Activated naive CD8-positive, alpha-beta T cell (primary cell): ENCODE results near the gene MAP2K7.

Experiments used
- H3K27ac Mint-ChIP-seq: one replicate; pipeline ENCODE4 v1.8.0; 2021; ENCODE audit warnings: mixed read lengths
- H3K27me3 Mint-ChIP-seq: one replicate; pipeline ENCODE4 v1.8.0; 2021; ENCODE audit warnings: mixed read lengths
- H3K36me3 Mint-ChIP-seq: one replicate; pipeline ENCODE4 v1.8.0; 2021; ENCODE audit warnings: mixed read lengths
- H3K4me1 Mint-ChIP-seq: one replicate; pipeline ENCODE4 v1.8.0; 2021; ENCODE audit warnings: low read depth, mixed read lengths
- H3K4me3 Mint-ChIP-seq: one replicate; pipeline ENCODE4 v1.8.0; 2021; ENCODE audit warnings: mild to moderate bottlenecking, mixed read lengths
- H3K9me3 Mint-ChIP-seq: one replicate; pipeline ENCODE4 v1.8.0; 2021; ENCODE audit warnings: low read depth, mixed read lengths

Gene MAP2K7

DNA sequence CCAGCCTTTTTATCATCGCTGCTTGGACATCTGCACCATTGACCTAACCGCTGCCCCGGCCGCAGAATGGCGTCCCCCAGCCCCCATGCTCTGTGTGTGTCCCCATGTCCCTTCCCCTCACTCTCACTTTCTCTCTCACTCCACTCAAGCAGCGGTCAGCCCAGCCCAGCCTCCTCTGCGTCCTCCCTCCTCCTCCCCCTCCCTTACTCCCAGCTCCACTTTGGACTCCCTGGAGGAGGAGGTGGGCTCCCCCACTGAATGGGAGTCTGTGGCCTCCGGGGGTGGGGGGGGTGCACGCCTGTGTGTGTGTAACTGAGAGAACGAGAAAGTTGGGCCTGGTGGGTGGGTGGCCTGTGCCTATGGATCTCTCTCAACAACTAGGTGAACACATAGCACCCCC is 2.2 kb downstream of the MAP2K7 start:
- Mint-ChIP-seq H3K9me3 (no peaks in the 10 kb centered on the region), H3K27ac (peak overlapping the region; percentile 78), H3K27me3 (no peaks in the 10 kb centered on the region), H3K4me3 (peak overlapping the region; percentile 81), H3K36me3 (peaks cover 2% of the 10 kb centered on the region), H3K4me1 (peaks cover 22% of the 10 kb centered on the region)

DNA sequence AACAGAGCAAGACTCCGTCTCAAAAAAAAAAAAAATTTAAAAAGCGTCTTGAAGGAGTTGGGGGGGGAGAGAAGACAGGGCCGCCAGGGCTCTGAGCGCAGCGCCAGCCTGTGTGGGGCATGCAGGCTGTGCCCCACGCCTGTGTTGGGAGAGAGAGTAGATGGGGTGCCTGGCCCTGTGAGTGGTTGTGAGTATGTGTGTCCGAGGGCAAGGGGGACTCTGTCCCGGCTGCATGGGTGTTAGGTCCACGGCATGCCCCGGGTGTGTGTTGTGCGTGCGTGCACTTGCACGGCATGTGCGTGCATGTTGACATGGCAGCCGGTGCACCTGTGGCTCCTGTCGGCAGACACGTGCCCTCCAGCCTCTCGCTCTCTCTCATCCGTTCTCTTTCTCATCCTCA is 3.4 kb downstream of the MAP2K7 start:
- Mint-ChIP-seq H3K4me1 (peaks cover 22% of the 10 kb centered on the region), H3K27me3 (no peaks in the 10 kb centered on the region), H3K36me3 (peaks cover 2% of the 10 kb centered on the region), H3K9me3 (no peaks in the 10 kb centered on the region), H3K4me3 (no peak overlapping the region), H3K27ac (no peak overlapping the region)

DNA sequence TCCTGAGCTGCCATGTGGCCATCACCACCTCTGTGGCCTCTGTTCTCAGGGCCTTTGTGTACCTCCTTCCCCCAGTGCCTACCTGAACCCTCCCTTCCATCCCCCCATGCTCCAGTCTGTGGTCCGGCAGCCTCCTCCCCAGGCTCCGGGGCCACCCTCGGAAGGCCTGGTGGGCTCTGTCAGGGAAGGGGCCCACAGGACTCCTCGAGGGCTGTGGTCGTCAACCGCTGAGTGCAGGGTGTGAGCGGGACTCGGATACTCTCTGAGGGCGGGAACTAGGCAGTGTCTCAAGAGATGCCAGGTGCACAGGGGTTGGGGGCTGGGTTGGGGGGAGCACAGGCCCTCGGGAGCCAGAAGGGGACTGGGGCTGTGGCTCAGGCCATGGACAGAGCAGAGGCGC is 3.9 kb downstream of the MAP2K7 start:
- H3K36me3 Mint-ChIP-seq: peaks cover 2% of the 10 kb centered on the region
- no peak overlapping the region for H3K4me3 Mint-ChIP-seq
- peaks cover 20% of the 10 kb centered on the region for H3K4me1 Mint-ChIP-seq
- H3K9me3 Mint-ChIP-seq: no peaks in the 10 kb centered on the region
- H3K27me3 Mint-ChIP-seq: no peaks in the 10 kb centered on the region
- H3K27ac Mint-ChIP-seq: no peak overlapping the region

DNA sequence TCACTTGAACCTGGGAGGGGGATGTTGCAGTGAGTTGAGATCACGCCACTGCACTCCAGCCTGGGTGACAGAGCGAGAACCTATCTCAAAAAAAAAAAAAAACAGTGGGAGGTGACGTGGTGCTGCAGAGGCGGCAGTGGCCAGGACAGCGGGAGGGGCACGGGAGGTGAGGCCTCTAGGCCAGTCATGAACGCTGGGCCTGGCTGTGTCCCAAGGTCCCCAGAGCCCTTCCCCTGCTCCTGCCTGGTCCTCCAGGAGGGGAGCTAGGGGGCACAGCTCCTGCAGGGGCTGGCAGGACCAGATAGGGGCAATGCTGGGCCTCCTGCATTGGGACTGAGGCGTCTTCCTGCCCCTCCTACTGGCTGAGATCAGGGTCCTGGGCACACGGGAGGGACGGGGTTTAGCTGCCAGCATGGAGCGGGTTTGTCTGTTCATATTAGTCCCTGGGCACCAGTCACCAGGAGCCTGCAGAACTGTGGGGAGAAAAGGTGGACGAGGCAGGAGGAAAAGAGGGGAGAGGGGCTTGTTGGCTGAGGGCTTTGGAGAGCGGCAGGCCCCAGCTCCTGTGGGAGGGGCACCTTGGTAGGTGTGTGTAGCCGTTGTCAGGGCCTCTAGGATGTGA is 4.5 kb downstream of the MAP2K7 start:
- peaks cover 2% of the 10 kb centered on the region for H3K36me3 Mint-ChIP-seq
- H3K27ac Mint-ChIP-seq: no peak overlapping the region
- no peaks in the 10 kb centered on the region for H3K9me3 Mint-ChIP-seq
- no peak overlapping the region for H3K4me3 Mint-ChIP-seq
- H3K27me3 Mint-ChIP-seq: no peaks in the 10 kb centered on the region
- H3K4me1 Mint-ChIP-seq: peaks cover 16% of the 10 kb centered on the region

DNA sequence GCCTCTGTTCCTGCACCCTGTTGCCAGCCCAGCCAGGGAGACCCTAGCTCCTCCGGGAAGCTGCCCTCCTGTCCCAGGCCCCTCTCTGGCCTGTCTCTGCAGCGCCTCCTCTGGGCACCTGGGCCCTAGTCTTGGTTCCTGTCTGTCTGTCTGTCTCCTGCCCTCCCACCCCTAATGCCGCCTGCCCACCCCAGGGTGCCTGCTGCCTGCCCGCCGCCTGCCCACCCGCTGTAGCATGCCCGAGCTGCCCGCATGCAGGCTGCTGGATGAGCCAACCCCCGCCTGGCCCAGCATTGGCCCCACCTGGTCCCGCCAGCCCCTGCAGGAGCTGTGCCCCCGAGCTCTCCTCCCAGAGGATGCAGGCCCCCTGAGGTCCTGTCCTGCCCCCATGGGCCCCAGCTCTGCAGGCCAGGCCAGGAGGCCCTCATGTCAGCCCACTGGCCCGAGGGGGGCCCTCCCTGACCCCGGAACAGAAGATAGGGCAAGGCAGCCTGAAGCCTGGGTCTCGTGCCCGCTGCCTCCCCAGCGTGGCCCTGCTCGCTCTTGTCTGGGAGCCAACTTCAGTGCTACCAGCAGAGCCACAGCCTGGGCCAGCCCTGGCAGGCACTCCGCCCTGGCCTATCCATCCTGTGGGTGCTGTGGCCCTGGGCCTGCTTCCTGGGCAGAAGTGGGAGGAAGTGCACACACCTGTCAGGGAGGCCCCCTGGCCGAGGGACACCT is 5.2 kb downstream of the MAP2K7 start:
- Mint-ChIP-seq H3K4me3 (no peak overlapping the region), H3K9me3 (no peaks in the 10 kb centered on the region), H3K4me1 (peaks cover 14% of the 10 kb centered on the region), H3K36me3 (peaks cover 2% of the 10 kb centered on the region), H3K27me3 (no peaks in the 10 kb centered on the region), H3K27ac (no peak overlapping the region)

DNA sequence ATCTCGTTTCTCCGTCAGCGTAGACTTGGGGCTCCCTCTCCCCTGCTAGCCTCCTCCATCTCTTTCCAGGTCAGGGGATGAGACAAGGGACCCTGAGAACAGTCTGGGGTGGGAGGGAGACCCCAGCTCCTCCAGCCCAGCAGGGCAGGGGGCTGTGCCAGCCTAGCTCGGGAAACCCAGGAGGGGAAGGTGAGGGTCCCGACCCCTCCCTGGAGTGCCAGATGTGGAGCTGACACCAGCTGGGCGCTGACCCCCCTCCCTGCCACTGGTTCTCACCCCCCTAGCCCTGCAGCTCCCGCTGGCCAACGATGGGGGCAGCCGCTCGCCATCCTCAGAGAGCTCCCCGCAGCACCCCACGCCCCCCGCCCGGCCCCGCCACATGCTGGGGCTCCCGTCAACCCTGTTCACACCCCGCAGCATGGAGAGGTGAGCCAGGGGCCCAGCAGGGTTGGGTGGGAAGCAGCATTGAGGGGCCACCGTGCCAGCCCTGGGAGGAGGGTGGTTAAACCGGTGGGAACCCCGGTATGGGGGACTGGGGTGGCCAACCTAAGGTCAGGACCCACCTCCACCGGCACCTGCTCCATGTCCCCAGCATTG is 5.9 kb downstream of the MAP2K7 start:
- Mint-ChIP-seq H3K36me3 (peaks cover 2% of the 10 kb centered on the region), H3K4me3 (no peak overlapping the region), H3K9me3 (no peaks in the 10 kb centered on the region), H3K27me3 (no peaks in the 10 kb centered on the region), H3K4me1 (peaks cover 13% of the 10 kb centered on the region), H3K27ac (no peak overlapping the region)

DNA sequence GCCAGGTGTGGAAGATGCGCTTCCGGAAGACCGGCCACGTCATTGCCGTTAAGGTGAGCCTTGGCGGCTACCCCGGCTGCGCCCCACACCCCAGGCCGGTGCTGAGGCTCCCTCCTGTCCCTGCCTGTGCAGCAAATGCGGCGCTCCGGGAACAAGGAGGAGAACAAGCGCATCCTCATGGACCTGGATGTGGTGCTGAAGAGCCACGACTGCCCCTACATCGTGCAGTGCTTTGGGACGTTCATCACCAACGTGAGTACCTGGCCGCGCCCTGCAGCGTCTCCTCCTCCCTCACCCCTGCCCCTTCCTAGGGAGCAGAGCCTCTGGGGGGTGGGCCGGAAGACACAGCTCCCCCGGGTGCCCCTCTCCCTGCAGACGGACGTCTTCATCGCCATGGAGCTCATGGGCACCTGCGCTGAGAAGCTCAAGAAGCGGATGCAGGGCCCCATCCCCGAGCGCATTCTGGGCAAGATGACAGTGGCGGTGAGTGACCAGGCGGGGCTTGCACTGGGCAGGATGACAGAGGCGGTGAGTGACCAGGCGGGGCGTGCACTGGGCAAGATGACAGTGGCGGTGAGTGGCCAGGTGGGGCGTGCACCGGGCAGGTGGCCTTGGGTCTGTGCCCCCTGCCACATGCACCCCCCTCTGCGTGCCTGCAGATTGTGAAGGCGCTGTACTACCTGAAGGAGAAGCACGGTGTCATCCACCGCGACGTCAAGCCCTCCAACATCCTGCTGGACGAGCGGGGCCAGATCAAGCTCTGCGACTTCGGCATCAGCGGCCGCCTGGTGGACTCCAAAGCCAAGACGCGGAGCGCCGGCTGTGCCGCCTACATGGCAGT is 6.9 kb downstream of the MAP2K7 start:
- no peak overlapping the region for H3K4me3 Mint-ChIP-seq
- peaks cover 2% of the 10 kb centered on the region for H3K27me3 Mint-ChIP-seq
- H3K27ac Mint-ChIP-seq: no peak overlapping the region
- no peaks in the 10 kb centered on the region for H3K9me3 Mint-ChIP-seq
- peaks cover 1% of the 10 kb centered on the region for H3K36me3 Mint-ChIP-seq
- H3K4me1 Mint-ChIP-seq: peaks cover 8% of the 10 kb centered on the region

DNA sequence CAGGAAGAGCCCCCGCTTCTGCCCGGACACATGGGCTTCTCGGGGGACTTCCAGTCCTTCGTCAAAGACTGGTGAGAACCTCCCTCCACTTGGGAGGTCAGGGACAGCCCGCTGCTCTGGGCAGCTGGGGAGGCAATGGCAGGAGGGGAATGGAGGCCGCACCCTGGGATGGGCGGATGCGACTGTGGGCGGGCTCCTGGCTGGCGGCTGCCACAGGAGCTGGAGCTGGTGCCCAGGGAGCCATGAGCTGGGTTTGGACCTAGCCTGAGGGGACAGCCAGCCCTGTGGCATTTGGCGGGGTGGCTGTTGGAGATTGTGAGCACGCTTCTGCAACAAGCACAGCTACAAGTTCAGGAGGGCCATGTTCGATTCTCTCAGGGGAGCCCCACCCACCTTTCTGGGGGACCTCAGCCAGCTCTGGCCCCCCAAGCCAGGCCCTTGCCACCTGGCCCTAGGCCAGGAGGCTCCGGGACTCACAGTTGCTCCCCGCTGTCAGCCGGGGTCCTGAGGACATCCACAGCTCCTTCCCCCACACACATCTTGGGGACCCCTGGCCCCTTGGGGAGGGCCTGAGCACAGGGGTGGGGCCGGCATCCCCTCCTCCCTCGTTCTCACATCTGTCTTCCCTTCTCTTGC is 7.9 kb downstream of the MAP2K7 start:
- H3K9me3 Mint-ChIP-seq: no peaks in the 10 kb centered on the region
- H3K36me3 Mint-ChIP-seq: no peaks in the 10 kb centered on the region
- no peak overlapping the region for H3K27ac Mint-ChIP-seq
- H3K4me1 Mint-ChIP-seq: peaks cover 6% of the 10 kb centered on the region
- H3K4me3 Mint-ChIP-seq: no peak overlapping the region
- peaks cover 4% of the 10 kb centered on the region for H3K27me3 Mint-ChIP-seq

DNA sequence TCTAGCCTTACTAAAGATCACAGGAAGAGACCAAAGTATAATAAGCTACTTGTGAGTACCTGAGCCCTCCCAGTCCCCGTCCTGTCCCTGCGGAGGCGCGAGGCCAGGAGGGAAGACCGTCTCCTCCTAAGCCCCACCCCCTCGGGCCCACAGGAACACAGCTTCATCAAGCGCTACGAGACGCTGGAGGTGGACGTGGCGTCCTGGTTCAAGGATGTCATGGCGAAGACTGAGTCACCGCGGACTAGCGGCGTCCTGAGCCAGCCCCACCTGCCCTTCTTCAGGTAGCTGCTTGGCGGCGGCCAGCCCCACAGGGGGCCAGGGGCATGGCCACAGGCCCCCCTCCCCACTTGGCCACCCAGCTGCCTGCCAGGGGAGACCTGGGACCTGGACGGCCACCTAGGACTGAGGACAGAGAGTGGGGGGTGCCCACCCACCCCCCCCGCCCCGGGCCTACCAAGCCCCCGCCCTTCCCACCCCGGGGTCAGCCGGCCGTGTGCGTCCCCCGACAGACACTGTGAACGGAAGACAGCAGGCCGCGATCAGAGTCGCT is 8.5 kb downstream of the MAP2K7 start:
- Mint-ChIP-seq H3K9me3 (no peaks in the 10 kb centered on the region), H3K36me3 (no peaks in the 10 kb centered on the region), H3K4me3 (no peak overlapping the region), H3K27ac (no peak overlapping the region), H3K27me3 (peaks cover 5% of the 10 kb centered on the region), H3K4me1 (peaks cover 7% of the 10 kb centered on the region)

DNA sequence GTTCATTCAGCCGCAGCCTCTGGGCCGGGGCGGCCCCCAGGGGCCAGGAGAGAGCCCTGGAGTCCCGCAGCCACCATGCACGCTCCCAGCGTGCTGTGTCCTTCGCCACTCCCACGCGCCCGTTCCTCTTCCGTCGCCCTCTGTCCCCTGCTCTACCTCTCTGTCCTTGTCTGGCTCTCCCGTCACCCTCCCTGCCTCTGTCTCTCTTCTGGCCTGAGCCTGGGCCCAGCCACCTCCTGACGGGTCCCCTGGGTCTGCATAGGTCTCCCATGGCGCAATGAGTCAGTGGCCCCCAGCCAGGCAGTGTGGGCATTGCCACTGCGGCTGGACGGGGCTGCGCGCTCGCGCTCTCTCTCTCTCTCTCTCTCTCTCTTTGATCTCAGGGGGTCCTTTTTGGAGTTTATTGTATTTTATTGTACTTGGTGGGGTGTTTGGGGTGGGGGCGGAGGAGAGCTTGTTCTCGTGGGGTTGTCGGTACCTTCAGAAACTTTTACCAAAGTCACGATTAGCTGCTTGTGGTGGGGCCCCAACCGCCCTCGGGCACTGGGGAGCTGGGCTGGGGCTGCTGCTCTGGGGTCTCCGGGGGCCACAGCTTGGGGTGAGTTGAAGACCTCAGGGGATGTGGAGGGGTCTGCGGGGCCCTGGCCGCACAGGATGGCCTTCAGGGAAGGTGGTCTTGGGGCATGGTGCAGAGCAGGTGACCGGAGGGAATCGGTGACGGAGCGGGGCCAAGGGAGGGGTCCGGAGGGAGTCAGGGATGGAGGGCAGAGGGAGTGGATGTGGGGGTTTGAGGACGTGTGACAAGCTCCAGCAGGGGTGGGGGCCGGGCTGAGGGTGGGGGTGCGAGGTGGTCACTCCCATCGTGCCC is 9.3 kb downstream of the MAP2K7 start:
- Mint-ChIP-seq H3K27ac (no peak overlapping the region), H3K4me1 (peaks cover 9% of the 10 kb centered on the region), H3K4me3 (no peak overlapping the region), H3K27me3 (peaks cover 5% of the 10 kb centered on the region), H3K36me3 (no peaks in the 10 kb centered on the region), H3K9me3 (no peaks in the 10 kb centered on the region)

DNA sequence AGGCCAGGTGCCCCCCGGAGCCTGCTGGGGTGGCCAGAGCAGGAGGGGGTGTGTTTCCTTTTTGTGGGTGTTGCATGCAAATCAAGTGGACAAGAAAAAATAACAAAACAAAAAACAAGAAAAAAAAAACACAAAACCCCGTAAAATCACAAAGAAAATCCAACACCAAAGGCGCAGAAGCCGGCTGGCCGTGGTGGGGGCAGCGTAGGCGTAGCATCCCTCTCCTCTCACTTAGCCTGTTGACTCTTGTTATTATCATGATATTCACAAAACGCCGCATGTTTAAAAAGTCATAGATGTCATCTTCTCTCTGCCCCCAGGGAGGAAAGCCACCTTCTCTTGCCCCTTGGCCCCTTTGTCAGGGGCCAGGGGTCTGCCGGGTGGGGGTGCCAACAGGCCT is 10.0 kb downstream of the MAP2K7 start:
- Mint-ChIP-seq H3K36me3 (no peaks in the 10 kb centered on the region), H3K4me3 (no peak overlapping the region)

DNA sequence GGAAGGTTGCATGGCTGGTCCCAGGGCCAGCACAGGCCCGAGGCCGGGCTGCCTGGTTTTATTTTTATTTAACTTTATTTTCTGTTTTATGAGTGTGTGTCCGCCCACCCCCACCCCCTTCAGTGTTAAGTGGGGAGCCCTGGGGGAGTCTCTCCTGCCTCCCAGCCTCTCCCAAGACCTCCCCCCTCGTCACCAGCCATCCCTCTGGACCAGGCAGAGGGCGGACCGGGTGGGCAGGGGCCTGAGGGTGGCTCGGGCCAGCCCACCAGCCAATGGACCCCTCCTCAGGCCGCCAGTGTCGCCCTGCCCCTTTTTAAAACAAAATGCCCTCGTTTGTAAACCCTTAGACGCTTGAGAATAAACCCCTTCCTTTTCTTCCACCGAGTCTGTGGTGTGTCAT is 10.4 kb downstream of the MAP2K7 start:
- Mint-ChIP-seq H3K4me3 (no peak overlapping the region), H3K27me3 (peaks cover 5% of the 10 kb centered on the region), H3K4me1 (peaks cover 14% of the 10 kb centered on the region), H3K36me3 (no peaks in the 10 kb centered on the region), H3K9me3 (no peaks in the 10 kb centered on the region), H3K27ac (no peak overlapping the region)

More for the DNA sequence above, 10.0 kb downstream of the MAP2K7 start:
- Mint-ChIP-seq H3K4me1 (peaks cover 14% of the 10 kb centered on the region), H3K27ac (no peak overlapping the region), H3K9me3 (no peaks in the 10 kb centered on the region), H3K27me3 (peaks cover 5% of the 10 kb centered on the region)

DNA sequence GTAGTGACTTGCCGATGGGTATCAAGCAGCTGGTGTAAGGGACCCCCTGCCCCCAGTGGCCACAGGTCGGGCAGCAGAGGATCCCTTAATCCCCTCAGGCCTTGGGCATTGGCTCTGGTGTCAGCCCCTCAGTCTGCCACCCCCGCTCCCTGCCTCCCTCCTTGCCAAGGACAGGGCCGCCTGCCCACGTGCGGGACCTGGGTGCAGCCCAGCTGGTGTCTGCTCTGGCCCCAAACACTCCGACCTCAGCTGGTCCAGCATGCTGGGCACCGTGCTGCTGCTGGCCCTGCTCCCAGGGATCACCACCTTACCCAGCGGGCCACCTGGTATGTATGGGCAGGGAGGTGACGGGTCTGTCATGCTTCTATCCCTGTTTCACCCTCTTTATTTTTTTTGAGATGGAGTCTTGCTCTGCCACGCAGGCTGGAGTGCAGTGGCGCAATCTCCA is 10.9 kb downstream of the MAP2K7 start, which contains the start of gene TGFBR3L:
Gene TGFBR3L (plus strand): TSS at position 233 of the 448 bp plus-strand sequence.
- peak within 1 kb of the TSS; percentile 76 for H3K4me3 Mint-ChIP-seq
- H3K36me3 Mint-ChIP-seq: no peaks in the 10 kb centered on the region
- no peaks in the 10 kb centered on the region for H3K9me3 Mint-ChIP-seq
- no peak within 1 kb of the TSS for H3K27ac Mint-ChIP-seq
- peaks cover 16% of the 10 kb centered on the region for H3K4me1 Mint-ChIP-seq
- peaks cover 6% of the 10 kb centered on the region for H3K27me3 Mint-ChIP-seq
